ENCODE results near the gene HDGFL2. TPM values are rescaled to one million over a fixed set of nuclear protein-coding genes. Genes with fewer than 3 reads are reported as not detected.

HDGFL2 gene
- total RNA-seq, 1 experiment from 2014 or later = 75.2 TPM

DNA sequence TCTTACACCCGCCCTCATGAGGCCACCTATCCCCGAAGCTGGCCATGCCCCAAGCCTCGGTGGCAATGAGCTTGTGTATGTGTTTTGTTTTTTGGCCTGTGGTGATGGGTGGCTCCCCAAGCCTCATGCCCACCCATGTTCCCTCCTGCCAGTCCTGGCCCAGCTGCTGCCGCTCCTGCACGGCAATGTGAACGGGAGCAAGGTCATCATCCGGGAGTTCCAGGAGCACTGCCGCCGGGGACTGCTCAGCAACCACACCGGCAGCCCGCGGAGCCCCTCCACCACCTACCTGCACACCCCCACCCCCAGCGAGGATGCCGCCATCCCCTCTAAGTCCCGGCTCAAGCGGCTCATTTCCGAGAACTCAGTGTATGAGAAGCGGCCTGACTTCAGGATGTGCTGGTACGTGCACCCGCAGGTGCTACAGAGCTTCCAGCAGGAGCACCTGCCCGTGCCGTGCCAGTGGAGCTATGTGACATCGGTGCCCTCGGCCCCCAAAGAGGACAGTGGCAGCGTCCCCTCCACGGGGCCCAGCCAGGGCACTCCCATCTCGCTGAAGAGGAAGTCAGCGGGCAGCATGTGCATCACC, 39.1 kb upstream of the HDGFL2 start:
- RAD21 ChIA-PET (ENCODE audit: low non-redundant PET in 1 of 2, low total read pairs in 2 of 2, uncharacterized antibody in 2 of 2, unreplicated experiment in 2 of 2) = no interaction called here
- TF ChIP-seq JUND (IDR thresholded peaks at IDR 0.05) = no peak
- no peak for TF ChIP-seq FOSL1 (IDR thresholded peaks at IDR 0.05; ENCODE audit: low read depth)
- TF ChIP-seq POLR2AphosphoS5 (IDR thresholded peaks at IDR 0.05; ENCODE audit: low read depth, low read length) = no peak
- TF ChIP-seq SIN3A (IDR thresholded peaks at IDR 0.05; ENCODE audit: low read depth) = no peak
- TF ChIP-seq, protein P1, sequence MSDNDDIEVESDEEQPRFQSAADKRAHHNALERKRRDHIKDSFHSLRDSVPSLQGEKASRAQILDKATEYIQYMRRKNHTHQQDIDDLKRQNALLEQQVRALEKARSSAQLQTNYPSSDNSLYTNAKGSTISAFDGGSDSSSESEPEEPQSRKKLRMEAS (IDR thresholded peaks at IDR 0.05) = no peak
- no peak for TF ChIP-seq CEBPB (IDR thresholded peaks at IDR 0.05; ENCODE audit: low read depth)
- TF ChIP-seq EZH2phosphoT487 (IDR thresholded peaks at IDR 0.05; ENCODE audit: borderline replicate concordance) = no peak
- TF ChIP-seq POLR2A (IDR thresholded peaks at IDR 0.05; ENCODE audit: borderline replicate concordance, extremely low read depth, insufficient read depth, insufficient read length) = no peak
- no peak for TF ChIP-seq EZH2 (IDR thresholded peaks at IDR 0.05)
- TF ChIP-seq, protein P2, sequence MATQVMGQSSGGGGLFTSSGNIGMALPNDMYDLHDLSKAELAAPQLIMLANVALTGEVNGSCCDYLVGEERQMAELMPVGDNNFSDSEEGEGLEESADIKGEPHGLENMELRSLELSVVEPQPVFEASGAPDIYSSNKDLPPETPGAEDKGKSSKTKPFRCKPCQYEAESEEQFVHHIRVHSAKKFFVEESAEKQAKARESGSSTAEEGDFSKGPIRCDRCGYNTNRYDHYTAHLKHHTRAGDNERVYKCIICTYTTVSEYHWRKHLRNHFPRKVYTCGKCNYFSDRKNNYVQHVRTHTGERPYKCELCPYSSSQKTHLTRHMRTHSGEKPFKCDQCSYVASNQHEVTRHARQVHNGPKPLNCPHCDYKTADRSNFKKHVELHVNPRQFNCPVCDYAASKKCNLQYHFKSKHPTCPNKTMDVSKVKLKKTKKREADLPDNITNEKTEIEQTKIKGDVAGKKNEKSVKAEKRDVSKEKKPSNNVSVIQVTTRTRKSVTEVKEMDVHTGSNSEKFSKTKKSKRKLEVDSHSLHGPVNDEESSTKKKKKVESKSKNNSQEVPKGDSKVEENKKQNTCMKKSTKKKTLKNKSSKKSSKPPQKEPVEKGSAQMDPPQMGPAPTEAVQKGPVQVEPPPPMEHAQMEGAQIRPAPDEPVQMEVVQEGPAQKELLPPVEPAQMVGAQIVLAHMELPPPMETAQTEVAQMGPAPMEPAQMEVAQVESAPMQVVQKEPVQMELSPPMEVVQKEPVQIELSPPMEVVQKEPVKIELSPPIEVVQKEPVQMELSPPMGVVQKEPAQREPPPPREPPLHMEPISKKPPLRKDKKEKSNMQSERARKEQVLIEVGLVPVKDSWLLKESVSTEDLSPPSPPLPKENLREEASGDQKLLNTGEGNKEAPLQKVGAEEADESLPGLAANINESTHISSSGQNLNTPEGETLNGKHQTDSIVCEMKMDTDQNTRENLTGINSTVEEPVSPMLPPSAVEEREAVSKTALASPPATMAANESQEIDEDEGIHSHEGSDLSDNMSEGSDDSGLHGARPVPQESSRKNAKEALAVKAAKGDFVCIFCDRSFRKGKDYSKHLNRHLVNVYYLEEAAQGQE (IDR thresholded peaks at IDR 0.05; ENCODE audit: low read depth) = no peak
- TF ChIP-seq, protein P3, sequence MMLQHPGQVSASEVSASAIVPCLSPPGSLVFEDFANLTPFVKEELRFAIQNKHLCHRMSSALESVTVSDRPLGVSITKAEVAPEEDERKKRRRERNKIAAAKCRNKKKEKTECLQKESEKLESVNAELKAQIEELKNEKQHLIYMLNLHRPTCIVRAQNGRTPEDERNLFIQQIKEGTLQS (IDR thresholded peaks at IDR 0.05) = no peak
- no peak for TF ChIP-seq SRF (IDR thresholded peaks at IDR 0.05; ENCODE audit: low read depth)
- TF ChIP-seq YY1 (IDR thresholded peaks at IDR 0.05; ENCODE audit: extremely low read depth, insufficient replicate concordance, low read depth, low read length) = no peak
- no peak for TF ChIP-seq ELF1 (IDR thresholded peaks at IDR 0.05; ENCODE audit: borderline replicate concordance, low read depth)
- TF ChIP-seq EGR1 (IDR thresholded peaks at IDR 0.05; ENCODE audit: low read depth) = no peak
- TF ChIP-seq, protein P4, sequence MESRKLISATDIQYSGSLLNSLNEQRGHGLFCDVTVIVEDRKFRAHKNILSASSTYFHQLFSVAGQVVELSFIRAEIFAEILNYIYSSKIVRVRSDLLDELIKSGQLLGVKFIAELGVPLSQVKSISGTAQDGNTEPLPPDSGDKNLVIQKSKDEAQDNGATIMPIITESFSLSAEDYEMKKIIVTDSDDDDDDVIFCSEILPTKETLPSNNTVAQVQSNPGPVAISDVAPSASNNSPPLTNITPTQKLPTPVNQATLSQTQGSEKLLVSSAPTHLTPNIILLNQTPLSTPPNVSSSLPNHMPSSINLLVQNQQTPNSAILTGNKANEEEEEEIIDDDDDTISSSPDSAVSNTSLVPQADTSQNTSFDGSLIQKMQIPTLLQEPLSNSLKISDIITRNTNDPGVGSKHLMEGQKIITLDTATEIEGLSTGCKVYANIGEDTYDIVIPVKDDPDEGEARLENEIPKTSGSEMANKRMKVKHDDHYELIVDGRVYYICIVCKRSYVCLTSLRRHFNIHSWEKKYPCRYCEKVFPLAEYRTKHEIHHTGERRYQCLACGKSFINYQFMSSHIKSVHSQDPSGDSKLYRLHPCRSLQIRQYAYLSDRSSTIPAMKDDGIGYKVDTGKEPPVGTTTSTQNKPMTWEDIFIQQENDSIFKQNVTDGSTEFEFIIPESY (IDR thresholded peaks at IDR 0.05; ENCODE audit: extremely low read depth, insufficient replicate concordance, low read length) = no peak
- TF ChIP-seq, protein P5, sequence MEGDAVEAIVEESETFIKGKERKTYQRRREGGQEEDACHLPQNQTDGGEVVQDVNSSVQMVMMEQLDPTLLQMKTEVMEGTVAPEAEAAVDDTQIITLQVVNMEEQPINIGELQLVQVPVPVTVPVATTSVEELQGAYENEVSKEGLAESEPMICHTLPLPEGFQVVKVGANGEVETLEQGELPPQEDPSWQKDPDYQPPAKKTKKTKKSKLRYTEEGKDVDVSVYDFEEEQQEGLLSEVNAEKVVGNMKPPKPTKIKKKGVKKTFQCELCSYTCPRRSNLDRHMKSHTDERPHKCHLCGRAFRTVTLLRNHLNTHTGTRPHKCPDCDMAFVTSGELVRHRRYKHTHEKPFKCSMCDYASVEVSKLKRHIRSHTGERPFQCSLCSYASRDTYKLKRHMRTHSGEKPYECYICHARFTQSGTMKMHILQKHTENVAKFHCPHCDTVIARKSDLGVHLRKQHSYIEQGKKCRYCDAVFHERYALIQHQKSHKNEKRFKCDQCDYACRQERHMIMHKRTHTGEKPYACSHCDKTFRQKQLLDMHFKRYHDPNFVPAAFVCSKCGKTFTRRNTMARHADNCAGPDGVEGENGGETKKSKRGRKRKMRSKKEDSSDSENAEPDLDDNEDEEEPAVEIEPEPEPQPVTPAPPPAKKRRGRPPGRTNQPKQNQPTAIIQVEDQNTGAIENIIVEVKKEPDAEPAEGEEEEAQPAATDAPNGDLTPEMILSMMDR (IDR thresholded peaks at IDR 0.05 in 2 of 3, conservative IDR thresholded peaks at IDR 0.05 in 1 of 3; ENCODE audit: borderline replicate concordance in 1 of 3, insufficient read depth in 1 of 3, low read depth in 2 of 3, low read length in 2 of 3) = no peak
- no peak for TF ChIP-seq SP1 (IDR thresholded peaks at IDR 0.05; ENCODE audit: low read depth)
- intact Hi-C loops (cut with micrococcal nuclease) = no loop called here
- DNase-seq (ENCODE audit: low read depth, low spot score) (no peak), ATAC-seq (no peak)
- Histone ChIP-seq H3K9me2 (ENCODE audit: insufficient read depth) (no peaks in the 10 kb centered on the region), H3K27me3 (ENCODE audit: insufficient read depth, low read length) (no peaks in the 10 kb centered on the region), H3K79me2 (ENCODE audit: insufficient read depth, low read length) (peaks cover 21% of the 10 kb centered on the region), H4K20me1 (ENCODE audit: insufficient read depth) (no peaks in the 10 kb centered on the region), H3K9ac (ENCODE audit: low read length) (no peak overlapping the region), H3K4me2 (ENCODE audit: low read length) (no peak overlapping the region), H3K4me3 (replicated peaks in 1 of 2; ENCODE audit: low read depth in 1 of 2, low read length in 2 of 2) (no peak overlapping the region), H3K9me3 (ENCODE audit: control insufficient read depth in 1 of 2, insufficient read depth in 1 of 2, low read depth in 1 of 2, low read length in 2 of 2) (no peaks in the 10 kb centered on the region), H2AFZ (ENCODE audit: low read depth, low read length, poor library complexity, severe bottlenecking) (no peak overlapping the region), H3K4me1 (ENCODE audit: control insufficient read depth in 1 of 2, insufficient read depth in 2 of 2, low read length in 2 of 2) (no peaks in the 10 kb centered on the region), H3K36me3 (ENCODE audit: control insufficient read depth in 1 of 2, insufficient read depth in 2 of 2, low read length in 2 of 2) (peaks cover 45 to 68% of the 10 kb centered on the region in 2 experiments; a peak in 3 of 4 replicates), H3K27ac (ENCODE audit: low read depth, low read length) (no peak overlapping the region)
- BruUV-seq (replicated peaks) = no TSS peak
- CTCF ChIA-PET = no interaction called here
- POLR2A ChIA-PET = no interaction called here
